Adrenal gland (tissue), 5 donors: ENCODE results near the gene LYPD8.

Experiments used
- CTCF ChIP-seq, 6 experiments: fragments of 450-650 bp in 4 of 6; fragments of 200-600 bp in 2 of 6; sonication (generic) in 1 of 6; IDR thresholded peaks; 1 replicate in 5 of 6; 2 replicates in 1 of 6; pipeline versions ENCODE4 v1.5.1 to v1.8.0; 2016 to 2021; ENCODE audit warnings: antibody characterized with exemption in 6 of 6, mild to moderate bottlenecking in 2 of 6, moderate library complexity in 1 of 6
- POLR2A ChIP-seq, 2 donors: fragments of 450-650 bp; IDR thresholded peaks; one replicate each; pipeline ENCODE4 v1.6.1; 2017; ENCODE audit warnings: antibody characterized with exemption in 2 of 2, mild to moderate bottlenecking in 2 of 2, moderate library complexity in 1 of 2
- donor health status: DM: no; HTN: no; CAD: no.

GRCh38 chr1:248798791-248799190, 43.2 kb upstream of the LYPD8 start:
- TF ChIP-seq POLR2A (IDR thresholded peaks at IDR 0.05): no peak
- no peak for TF ChIP-seq CTCF (IDR thresholded peaks at IDR 0.05)
